GM21423 (cell line): ENCODE data around the gene PSME3IP1.
"Not testable (repeated sequence)": the region's sequence is repeated elsewhere in the genome, so short reads cannot be mapped to it uniquely, and the experiment has no call there.

ENCODE experiments used
- ATAC-seq: cut with Tn5 transposase; IDR thresholded peaks from one replicate; pipeline ENCODE4 v1.9.1; 2021; ENCODE audit warnings: mild to moderate bottlenecking, moderate library complexity; ENCODE audit not compliant: unreplicated experiment

The PSME3IP1 gene

GRCh38 chr16:57185945-57186871, at the start of gene PSME3IP1, which contains the start of gene RSPRY1:
Gene PSME3IP1 (minus strand): TSS chr16:57186039. CDS start chr16:57173854, 12,185 bp downstream.
Gene RSPRY1 (plus strand): TSS chr16:57186329. CDS start chr16:57204659, 18,330 bp downstream.
- ATAC-seq: peak; percentile 92

GRCh38 chr16:57235128-57236021, 49.5 kb upstream of the PSME3IP1 start:
- no peak for ATAC-seq

DNA sequence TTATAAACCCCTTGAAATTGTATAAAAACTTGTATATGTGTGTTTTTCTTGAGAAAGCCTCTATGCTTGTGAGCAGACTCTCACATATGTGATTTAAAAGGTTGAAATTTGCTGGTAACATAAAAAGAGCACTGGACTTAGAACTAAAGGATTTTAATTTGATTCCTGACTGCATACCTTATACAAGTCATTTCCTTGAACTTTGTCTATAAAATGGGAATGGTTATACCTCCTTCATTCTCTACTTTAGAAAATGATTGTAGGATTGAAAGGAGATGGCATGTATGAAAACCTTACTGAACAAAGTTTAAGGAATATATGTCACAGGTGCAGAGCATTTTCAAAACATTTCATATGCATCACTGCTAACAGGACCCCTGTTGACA, 48.9 kb upstream of the PSME3IP1 start:
- ATAC-seq: no peak

GRCh38 chr16:57233944-57234706, 48.3 kb upstream of the PSME3IP1 start:
- no peak for ATAC-seq

DNA sequence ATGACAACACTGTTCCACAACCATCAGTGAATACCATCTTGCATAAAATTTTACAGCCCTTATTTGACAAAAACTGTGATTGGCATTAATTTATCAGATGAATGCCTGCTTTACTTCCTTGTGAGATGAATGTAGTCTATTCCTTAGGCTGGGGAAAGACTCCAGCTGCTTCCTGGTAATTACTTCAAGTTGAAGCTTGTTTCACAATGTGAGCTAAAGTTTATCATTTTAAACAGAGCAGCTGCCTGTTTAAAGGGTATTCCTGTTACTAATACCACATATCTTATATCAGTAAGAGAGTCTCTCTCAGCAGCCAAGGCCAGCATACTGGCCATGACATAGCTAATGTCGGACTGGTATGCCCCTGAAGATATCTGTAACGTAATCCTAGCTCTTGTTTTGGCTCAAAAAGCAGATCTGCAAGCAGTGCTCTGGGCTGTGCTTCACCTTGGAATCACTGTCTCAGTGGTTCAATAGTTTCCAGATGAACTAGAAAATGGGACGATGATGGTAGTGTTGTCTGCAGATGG, 46.0 kb upstream of the PSME3IP1 start:
- no peak for ATAC-seq

GRCh38 chr16:57229079-57229478, 43.2 kb upstream of the PSME3IP1 start:
- ATAC-seq: no peak

- no peak for ATAC-seq
Measured at GRCh38 chr16:57226701-57227621, 41.1 kb upstream of the PSME3IP1 start.

- no peak for ATAC-seq
Measured at GRCh38 chr16:57225978-57226377, 40.1 kb upstream of the PSME3IP1 start.

- ATAC-seq: no peak
Measured at GRCh38 chr16:57224651-57225335, 39.0 kb upstream of the PSME3IP1 start.

- no peak for ATAC-seq
Measured at GRCh38 chr16:57223057-57223456, 37.2 kb upstream of the PSME3IP1 start.

DNA sequence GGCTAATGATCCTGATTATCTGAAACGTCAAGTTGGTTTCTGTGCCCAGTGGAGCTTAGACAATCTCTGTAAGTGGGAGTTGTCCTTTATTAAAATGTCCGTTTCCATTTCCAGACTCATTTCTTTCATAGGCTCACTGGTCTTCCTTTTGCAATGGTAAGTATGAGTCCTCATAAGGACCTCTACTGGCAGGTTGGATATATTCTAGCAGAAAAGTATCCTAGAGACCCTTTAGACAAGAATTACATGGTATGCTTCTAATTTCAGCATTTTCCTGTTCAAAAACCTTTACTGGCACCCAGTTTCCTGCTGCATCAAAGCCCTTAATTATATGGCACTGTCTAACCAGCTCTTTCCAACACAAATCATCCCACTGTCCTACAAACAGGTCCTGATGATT, 31.1 kb upstream of the PSME3IP1 start:
- no peak for ATAC-seq

DNA sequence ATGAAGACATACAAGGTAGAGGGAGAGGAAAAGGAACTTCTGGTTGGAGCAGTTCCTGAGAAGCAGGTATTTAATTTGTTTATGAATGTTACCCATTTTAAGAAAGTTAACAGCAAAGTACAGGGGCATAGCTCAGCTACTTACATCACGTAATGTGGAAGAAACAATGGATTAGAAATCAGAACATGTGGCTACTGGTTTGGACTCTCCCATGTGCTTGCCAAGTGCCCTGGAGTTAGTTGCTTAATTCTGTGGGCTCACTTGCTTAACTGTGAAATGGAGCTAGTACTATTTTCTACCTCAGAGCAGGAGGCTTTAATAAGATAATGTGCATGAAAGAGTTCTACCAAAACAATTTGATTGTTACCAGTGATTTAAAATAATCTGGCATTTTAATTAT, 27.6 kb upstream of the PSME3IP1 start:
- ATAC-seq: no peak

- ATAC-seq: no peak
Measured at GRCh38 chr16:57209780-57210179, 23.9 kb upstream of the PSME3IP1 start.

DNA sequence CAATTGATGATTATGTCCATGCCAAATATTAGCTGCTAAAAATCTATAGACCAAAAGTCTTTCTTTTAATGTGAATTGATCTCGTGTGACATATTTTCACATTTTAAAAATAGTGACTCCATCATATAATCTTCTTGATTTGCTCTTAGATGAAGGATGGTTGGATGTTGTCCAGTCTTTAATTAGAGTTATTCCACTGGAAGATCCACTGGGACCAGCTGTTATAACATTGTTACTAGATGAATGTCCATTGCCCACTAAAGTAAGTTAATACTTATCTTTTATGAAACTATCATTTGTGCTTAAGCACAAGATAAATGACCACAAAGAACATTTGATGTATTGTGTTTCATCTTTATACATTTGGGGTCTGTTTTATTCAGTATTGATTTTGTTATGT, 23.1 kb upstream of the PSME3IP1 start:
- ATAC-seq: no peak

- ATAC-seq: no peak
Measured at GRCh38 chr16:57204675-57205074, 18.8 kb upstream of the PSME3IP1 start.

- no peak for ATAC-seq
Measured at GRCh38 chr16:57203451-57203850, 17.6 kb upstream of the PSME3IP1 start.

- no peak for ATAC-seq
Measured at GRCh38 chr16:57202095-57202886, 16.5 kb upstream of the PSME3IP1 start.

DNA sequence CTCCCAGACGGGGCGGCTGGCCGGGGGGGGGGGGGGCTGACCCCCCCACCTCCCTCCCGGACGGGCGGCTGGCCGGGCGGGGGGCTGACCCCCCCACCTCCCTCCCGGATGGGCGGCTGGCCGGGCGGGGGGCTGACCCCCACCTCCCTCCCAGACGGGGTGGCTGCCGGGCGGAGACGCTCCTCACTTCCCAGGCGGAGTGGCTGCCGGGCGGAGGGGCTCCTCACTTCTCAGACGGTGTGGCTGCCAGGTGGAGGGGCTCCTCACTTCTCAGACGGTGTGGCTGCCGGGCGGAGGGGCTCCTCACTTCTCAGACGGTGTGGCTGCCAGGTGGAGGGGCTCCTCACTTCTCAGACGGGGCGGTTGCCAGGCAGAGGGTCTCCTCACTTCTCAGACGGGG, 15.1 kb upstream of the PSME3IP1 start:
- not testable (repeated sequence) for ATAC-seq
